HepG2 (cell line): ENCODE data around the gene NAALADL1. TPM values are rescaled to one million over a fixed set of nuclear protein-coding genes. Genes with fewer than 3 reads are reported as not detected.
A peak's percentile ranks its signal among the peaks of the same experiment; 100 is the strongest.

ENCODE experiments used
- ATAC-seq: fragments of 200-7000 bp; cut with Tn5 transposase; 3 replicates; pipeline ENCODE4 v1.9.1; 2020; ENCODE audit warnings: mild to moderate bottlenecking, moderate library complexity
- BruUV-seq: library from RNA; stranded (reverse); fragments of 400-500 nt; replicated peaks from 2 replicates; lab custom pipeline; 2021; lab: Mats Ljungman, UMichigan
- CTCF ChIA-PET: fragments of 300-600 bp; formaldehyde crosslinking; extraction: SDS; loops from one replicate; lab custom pipeline; 2021; ENCODE audit warnings: low total read pairs, inconsistent platforms, low intra/inter-chr PET ratio; lab: Yijun Ruan, JAX
- POLR2A ChIA-PET: fragments of 350-600 bp; sonication (Branson Sonifier 250); formaldehyde crosslinking; loops from one replicate; lab custom pipeline; 2020; ENCODE audit warnings: antibody characterized with exemption, inconsistent platforms; lab: Yijun Ruan, JAX
- DNase-seq: peaks from one replicate; pipeline ENCODE4 v3.0.0-alpha.2; 2015; ENCODE audit warnings: low spot score
- FAIRE-seq: peaks from 3 replicates; lab custom pipeline; 2011; peaks lifted over from hg19 to GRCh38; lab: Jason Lieb, UNC
- H2AFZ ChIP-seq: one replicate; pipeline ENCODE4 v1.6.1; 2011; ENCODE audit warnings: low read length, inconsistent platforms
- H3K27ac ChIP-seq: fragments of 300-600 bp; 3 replicates; pipeline ENCODE4 v1.8.0; 2011; ENCODE audit warnings: mixed run types, mild to moderate bottlenecking, mixed read lengths, low read length, inconsistent platforms; ENCODE audit not compliant: insufficient read depth; ENCODE audit errors: extremely low read length
- H3K27me3 ChIP-seq, 2 experiments: fragments of 200-600 bp in 1 of 2; 2 replicates in 1 of 2; 3 replicates in 1 of 2; pipeline versions ENCODE4 v1.6.0 to v1.8.0; 2011; ENCODE audit warnings: low read length in 2 of 2, mild to moderate bottlenecking in 2 of 2, moderate library complexity in 2 of 2, inconsistent platforms in 1 of 2; ENCODE audit not compliant: insufficient read depth in 2 of 2, control insufficient read depth in 1 of 2
- H3K36me3 ChIP-seq, 2 experiments: fragments of 200-600 bp in 1 of 2; replicated peaks in 1 of 2; 2 replicates in 1 of 2; 3 replicates in 1 of 2; pipeline versions ENCODE4 v1.5.1 to v1.8.0; 2011; ENCODE audit warnings: low read length in 2 of 2, inconsistent platforms in 1 of 2; ENCODE audit not compliant: insufficient read depth in 2 of 2, control insufficient read depth in 1 of 2
- H3K4me1 ChIP-seq: 2 replicates; pipeline ENCODE4 v1.5.1; 2012; ENCODE audit warnings: low read length, inconsistent platforms; ENCODE audit not compliant: insufficient read depth
- H3K4me2 ChIP-seq: 2 replicates; pipeline ENCODE4 v1.6.0; 2011; ENCODE audit warnings: low read depth, low read length, inconsistent platforms
- H3K4me3 ChIP-seq, 3 experiments: fragments of 200-600 bp in 1 of 3; sonication (generic), shearing (Covaris generic) in 1 of 3; replicated peaks in 1 of 3; 2 replicates each; pipeline ENCODE4 v1.5.1; 2011 to 2016; ENCODE audit warnings: low read length in 3 of 3, inconsistent platforms in 2 of 3, low read depth in 2 of 3, mild to moderate bottlenecking in 2 of 3, control low read depth in 1 of 3, mixed read lengths in 1 of 3; ENCODE audit not compliant: insufficient read depth in 1 of 3
- H3K79me2 ChIP-seq: one replicate; pipeline ENCODE4 v1.6.1; 2011; ENCODE audit warnings: low read length, inconsistent platforms; ENCODE audit not compliant: insufficient read depth
- H3K9ac ChIP-seq: 2 replicates; pipeline ENCODE4 v1.6.0; 2011; ENCODE audit warnings: mild to moderate bottlenecking, low read depth, low read length, inconsistent platforms; ENCODE audit not compliant: insufficient read depth
- H3K9me3 ChIP-seq: 2 replicates; pipeline ENCODE4 v1.5.1; 2012; ENCODE audit warnings: mild to moderate bottlenecking, low read length
- H4K20me1 ChIP-seq: 2 replicates; pipeline ENCODE4 v1.6.0; 2011; ENCODE audit warnings: inconsistent platforms, mild to moderate bottlenecking, low read length, moderate library complexity; ENCODE audit not compliant: insufficient read depth
- CHD2 ChIP-seq: IDR thresholded peaks from 2 replicates; pipeline ENCODE4 v1.6.1; 2011; ENCODE audit warnings: low read depth, low read length, improper control_type of control experiment
- HCFC1 ChIP-seq: fragments of 150-350 bp; IDR thresholded peaks from 2 replicates; pipeline ENCODE4 v1.6.1; 2014; ENCODE audit warnings: low read depth, low read length
- NCOR1 ChIP-seq: fragments of 200-600 bp; sonication (generic); IDR thresholded peaks from 2 replicates; pipeline ENCODE4 v1.7.0; 2017; ENCODE audit warnings: antibody characterized with exemption, low read length, borderline replicate concordance
- ZBTB21 ChIP-seq: sonication (generic); formaldehyde crosslinking; IDR thresholded peaks from 2 replicates; pipeline ENCODE4 v1.4.0; 2020; ENCODE audit warnings: missing genetic modification reagents
- ZNF143 ChIP-seq: sonication (generic); formaldehyde crosslinking; IDR thresholded peaks from 2 replicates; pipeline ENCODE4 v1.4.0; 2020; ENCODE audit warnings: missing genetic modification reagents
- ZNF333 ChIP-seq: sonication (generic); formaldehyde crosslinking; IDR thresholded peaks from 2 replicates; pipeline ENCODE4 v1.4.0; 2020; ENCODE audit warnings: mild to moderate bottlenecking, missing genetic modification reagents, borderline replicate concordance
- ZNF546 ChIP-seq: sonication (generic); formaldehyde crosslinking; conservative IDR thresholded peaks from 2 replicates; pipeline ENCODE4 v1.8.1; 2023; ENCODE audit warnings: mild to moderate bottlenecking, missing genetic modification reagents
- ZSCAN22 ChIP-seq: sonication (generic); formaldehyde crosslinking; IDR thresholded peaks from 2 replicates; pipeline ENCODE4 v1.4.0; 2020; ENCODE audit warnings: mild to moderate bottlenecking, missing genetic modification reagents
- ZSCAN5A ChIP-seq: sonication (generic); formaldehyde crosslinking; IDR thresholded peaks from 2 replicates; pipeline ENCODE4 v1.8.0; 2022; ENCODE audit warnings: mild to moderate bottlenecking, missing genetic modification reagents, borderline replicate concordance
- WGBS: methylation state at CpG from one replicate; pipeline ENCODE4 v1.1.6; 2017; ENCODE audit warnings: low lambda C conversion rate; 5-methylcytosine and 5-hydroxymethylcytosine counted together
- in situ Hi-C: cut with HindIII; loops from 2 replicates; pipeline ENCODE4 v1.10.0; 2017; ENCODE audit warnings: low pct_unique_long_range_greater_than_20kb; ENCODE audit not compliant: extremely low pct_ligation_motif_present
- intact Hi-C: fragments of 100-400 bp; cut with micrococcal nuclease; formaldehyde crosslinking; loops from one replicate; pipeline ENCODE4 v1.10.0; 2022; ENCODE audit not compliant: unreplicated experiment
- polyA plus RNA-seq, 8 experiments: library from polyadenylated mRNA; depleted of rRNA in 3 of 8; stranded (reverse) in 7 of 8; unstranded in 1 of 8; fragments of >200 nt; fragmentation: Illumina TruSeq in 4 of 8; extraction: Trizol in 4 of 8; gene quantifications; 2 replicates each; pipeline versions ENCODE4 v1.2.1 to v1.2.3, GENCODE V29; 2011 to 2016; ENCODE audit warnings: low read depth in 4 of 8, missing spikeins in 1 of 8, mixed read lengths in 1 of 8; ENCODE audit not compliant: insufficient read depth in 1 of 8
- total RNA-seq, 5 experiments: library from RNA; depleted of rRNA; stranded (reverse); fragments of >200 nt; fragmentation: Illumina TruSeq; extraction: Trizol; gene quantifications; 2 replicates each; pipeline ENCODE4 v1.2.3, GENCODE V29; 2016; ENCODE audit warnings: low read depth in 1 of 5

The NAALADL1 gene
- total and polyA plus RNA-seq, 2 of the 13 experiments (the other 11 are each of a cell fraction or from before 2014, with no cell fraction given) = 9.3 to 33.9 TPM

GRCh38 chr11:65095974-65096806, 37.8 kb upstream of the NAALADL1 start, which contains the start of gene VPS51 (continued):
- TF ChIP-seq ZSCAN5A (CRISPR knock-in tag) = peak; percentile 64; the same call in 1 of the 2 replicates
- TF ChIP-seq ZBTB21 (CRISPR knock-in tag) = no peak
- peak; percentile 90 for TF ChIP-seq NCOR1

- peak overlapping the region; percentile 98 for H3K4me2 ChIP-seq
- POLR2A ChIA-PET = interaction anchor here (1.5 to 8.1 kb wide), 8 partner anchors 17 to 86 kb away, joined by 4 to 86 read pairs (median 6); partner anchors contain the start of genes CAPN1, FAU, MRPL49 and TM7SF2
- BruUV-seq = no TSS peak
- in situ Hi-C loops = no loop called here
- peak overlapping the region; percentile 83 for H3K9ac ChIP-seq
- no peak for ATAC-seq
- H3K79me2 ChIP-seq = peaks cover 5% of the 10 kb centered on the region
- no peaks in the 10 kb centered on the region for H4K20me1 ChIP-seq
- WGBS = 92% methylated on average over 22 of the region's 22 CpGs
- no peaks in the 10 kb centered on the region for H3K9me3 ChIP-seq
- DNase-seq = no peak
- H3K36me3 ChIP-seq = peaks cover 0 to 4% of the 10 kb centered on the region in 2 experiments; a peak in 1 of 5 replicates
- no peaks in the 10 kb centered on the region; a peak in 1 of 5 replicates for H3K27me3 ChIP-seq
- H3K27ac ChIP-seq = peak overlapping the region; percentile 93
- intact Hi-C loops = no loop called here
- H3K4me3 ChIP-seq = peak overlapping the region; percentile 78 to 85 (median 83); a peak in 3 of 6 replicates
- CTCF ChIA-PET = no interaction called here
- H3K4me1 ChIP-seq = peaks cover 50% of the 10 kb centered on the region
- no peak for FAIRE-seq
- no peak for TF ChIP-seq ZNF333 (CRISPR knock-in tag)
- TF ChIP-seq ZNF143 (CRISPR knock-in tag) = no peak
- TF ChIP-seq ZSCAN22 (CRISPR knock-in tag) = no peak
- TF ChIP-seq CHD2 = no peak
- TF ChIP-seq ZNF546 (CRISPR knock-in tag) = peak; percentile 28; the same call in 1 of the 2 replicates
- no peak for TF ChIP-seq HCFC1
- H2AFZ ChIP-seq = no peak overlapping the region
Measured at GRCh38 chr11:65095427-65095826, 37.1 kb upstream of the NAALADL1 start.
